GM21381 (cell line): ENCODE results near the gene RELA.
"Not testable (repeated sequence)": the region's sequence is repeated elsewhere in the genome, so short reads cannot be mapped to it uniquely, and the experiment has no call there.

Experiments
- ATAC-seq: cut with Tn5 transposase; IDR thresholded peaks from one replicate; pipeline ENCODE4 v1.9.1; 2021; ENCODE audit warnings: mild to moderate bottlenecking, moderate library complexity; ENCODE audit not compliant: unreplicated experiment

The RELA gene

DNA sequence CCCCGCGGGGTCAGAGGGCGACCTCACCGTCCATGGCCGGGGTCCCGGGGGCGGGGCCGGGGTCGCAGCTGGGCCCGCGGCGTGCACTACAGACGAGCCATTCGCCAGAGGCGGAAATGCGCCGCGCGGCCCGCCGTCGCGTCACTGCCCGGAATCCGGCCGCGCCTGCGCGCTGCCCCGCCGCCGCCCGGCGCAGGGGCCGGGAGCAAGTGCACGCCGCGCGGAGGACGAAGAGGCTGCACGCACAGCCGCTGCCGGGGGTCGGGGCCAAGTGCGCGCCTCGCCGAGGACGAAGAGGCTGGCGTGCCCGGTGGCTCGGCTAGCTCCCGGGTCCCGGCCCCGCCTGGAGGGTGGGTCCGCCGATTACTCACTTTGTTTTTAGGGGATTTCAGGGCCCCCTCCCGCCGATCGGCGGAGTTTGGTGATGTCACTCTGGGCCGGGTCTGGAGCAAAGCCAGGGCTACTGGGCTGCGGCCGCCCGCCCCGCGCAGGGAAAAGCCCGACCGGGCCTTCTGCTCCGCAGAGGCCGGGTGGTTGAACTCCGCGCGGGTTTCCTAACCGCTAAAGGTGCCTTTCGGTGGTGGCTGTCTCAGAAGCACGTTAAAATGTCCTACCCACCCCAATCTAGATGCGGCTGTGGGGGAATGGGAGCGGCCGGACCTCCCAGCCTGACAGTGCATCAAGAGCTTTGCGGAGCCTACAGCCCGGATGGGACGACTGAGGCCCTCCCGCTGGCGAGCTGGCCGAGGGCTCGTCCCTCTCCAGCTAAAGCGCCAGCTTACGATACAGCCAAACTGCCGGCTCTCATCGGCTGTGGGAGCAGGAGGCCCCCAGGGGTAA is at the start of gene RELA:
TSS of gene RELA (minus strand) at position 118 of the 840 bp plus-strand sequence. CDS start at position 34, 84 bp downstream.
- ATAC-seq, result peak; percentile 82

DNA sequence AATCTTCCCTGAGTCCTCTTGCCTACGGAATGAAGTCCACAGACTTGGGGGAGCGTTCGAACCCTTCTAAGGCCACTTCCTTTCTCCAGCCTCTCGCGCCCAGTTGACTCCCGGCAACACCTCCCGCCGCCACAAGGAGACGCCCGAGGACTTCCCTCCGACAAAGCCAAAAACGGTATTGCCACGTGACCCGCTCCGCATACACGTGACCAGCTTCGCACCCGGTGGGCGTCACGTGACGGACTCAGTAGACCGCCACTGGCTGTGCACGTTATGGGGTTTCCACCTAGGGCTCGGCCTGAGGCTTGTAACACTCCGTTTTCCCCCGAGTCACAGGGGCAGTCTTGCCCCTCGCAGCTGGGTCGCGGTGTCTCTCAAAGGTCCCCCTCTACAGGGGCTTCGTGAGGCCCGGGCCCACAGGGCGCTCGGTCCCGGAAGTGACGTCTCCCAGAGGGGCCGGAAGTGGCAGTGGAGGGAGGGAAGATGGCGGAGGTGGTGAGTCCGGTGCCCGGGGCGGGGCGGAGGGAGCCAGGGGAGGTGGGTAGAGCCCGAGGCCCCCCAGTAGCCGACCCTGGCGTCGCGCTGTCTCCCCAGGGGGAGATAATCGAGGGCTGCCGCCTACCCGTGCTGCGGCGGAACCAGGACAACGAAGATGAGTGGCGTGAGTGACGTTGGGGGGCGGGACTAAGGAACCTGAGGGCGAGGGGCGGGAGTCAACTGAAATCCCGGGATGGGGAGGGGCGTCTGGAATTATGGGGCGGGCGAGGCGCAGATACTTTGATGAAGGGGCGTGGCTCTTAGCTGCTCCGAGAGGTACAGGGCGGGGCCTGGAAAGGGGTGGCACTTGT is 49.3 kb upstream of the RELA start, which contains the start of gene KAT5:
TSS of gene KAT5 (plus strand) at position 468 of the 848 bp plus-strand sequence. CDS start at position 484, 16 bp downstream.
- ATAC-seq, result peak; percentile 85

DNA sequence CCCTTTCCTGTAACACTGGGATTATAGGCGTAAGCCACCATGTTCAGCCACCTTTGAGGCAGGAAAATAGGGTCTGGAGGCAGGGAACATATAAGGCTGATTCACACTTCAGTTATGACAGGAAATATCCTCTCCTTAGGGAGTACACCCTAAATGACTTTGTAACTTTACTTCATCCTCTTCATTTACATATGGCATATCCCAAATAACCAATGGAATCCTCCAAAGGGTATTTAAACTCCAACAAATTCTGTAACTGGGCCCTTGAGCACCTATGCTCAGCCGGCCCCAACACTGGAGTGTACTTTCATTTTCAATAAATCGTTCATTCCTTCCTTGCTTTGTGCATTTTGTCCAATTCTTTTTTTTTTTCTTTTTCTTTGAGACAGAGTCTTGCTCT is 47.7 kb upstream of the RELA start:
- no peak for ATAC-seq

DNA sequence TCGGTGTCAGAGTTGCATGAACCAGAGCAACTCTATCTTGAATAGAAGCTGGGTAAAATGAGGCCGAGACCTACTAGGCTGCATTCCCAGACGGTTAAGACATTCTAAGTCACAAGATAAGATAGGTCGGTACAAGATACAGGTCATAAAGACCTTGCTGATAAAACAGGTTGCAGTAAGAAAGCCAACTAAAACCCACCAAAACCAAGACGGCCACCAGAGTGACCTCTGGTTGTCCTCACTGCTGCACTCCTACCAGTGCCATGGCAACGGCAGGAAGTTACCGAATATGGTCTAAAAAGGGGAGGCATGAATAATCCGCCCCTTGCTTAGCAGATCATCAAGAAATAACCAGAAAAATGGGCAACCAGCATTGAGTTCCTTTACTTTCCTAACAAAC is 46.9 kb upstream of the RELA start:
- ATAC-seq, result no peak

DNA sequence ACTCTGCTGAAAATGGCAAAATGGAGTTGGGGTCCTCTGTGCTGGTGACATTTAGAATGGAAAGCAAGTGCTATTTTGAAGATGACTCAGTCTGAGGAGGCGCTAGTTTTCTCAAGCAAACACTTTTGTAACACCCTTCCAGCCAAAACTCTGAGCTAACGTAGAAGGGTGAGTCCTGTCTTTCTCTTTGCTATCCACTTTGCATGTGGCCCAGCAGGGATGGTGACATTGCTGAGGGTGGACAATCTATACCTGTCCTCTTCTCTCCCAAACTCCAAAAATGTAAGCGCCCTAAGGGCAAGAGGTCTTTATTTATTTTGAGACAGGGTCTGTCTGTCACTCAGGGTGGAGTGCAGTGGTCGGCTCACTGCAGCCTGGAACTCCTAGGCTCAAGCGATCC is 45.7 kb upstream of the RELA start:
- no peak for ATAC-seq

DNA sequence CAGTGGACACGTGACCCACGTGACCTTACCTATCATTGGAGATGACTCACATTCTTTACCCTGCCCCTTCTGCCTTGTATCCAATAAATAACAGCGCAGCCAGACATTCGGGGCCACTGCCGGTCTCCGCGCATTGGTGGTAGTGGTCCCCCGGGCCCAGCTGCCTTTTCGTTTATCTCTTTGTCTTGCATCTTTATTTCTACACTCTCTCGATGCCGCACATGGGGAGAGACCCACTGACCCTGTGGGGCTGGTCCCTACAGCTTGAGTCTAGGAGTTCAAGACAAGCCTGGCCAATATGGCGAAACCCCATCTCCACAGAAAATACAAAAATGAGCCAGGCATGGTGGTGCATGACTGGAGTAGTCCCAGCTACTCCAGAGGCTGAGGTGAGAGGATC is 44.3 kb upstream of the RELA start:
- ATAC-seq, result not testable (repeated sequence)

DNA sequence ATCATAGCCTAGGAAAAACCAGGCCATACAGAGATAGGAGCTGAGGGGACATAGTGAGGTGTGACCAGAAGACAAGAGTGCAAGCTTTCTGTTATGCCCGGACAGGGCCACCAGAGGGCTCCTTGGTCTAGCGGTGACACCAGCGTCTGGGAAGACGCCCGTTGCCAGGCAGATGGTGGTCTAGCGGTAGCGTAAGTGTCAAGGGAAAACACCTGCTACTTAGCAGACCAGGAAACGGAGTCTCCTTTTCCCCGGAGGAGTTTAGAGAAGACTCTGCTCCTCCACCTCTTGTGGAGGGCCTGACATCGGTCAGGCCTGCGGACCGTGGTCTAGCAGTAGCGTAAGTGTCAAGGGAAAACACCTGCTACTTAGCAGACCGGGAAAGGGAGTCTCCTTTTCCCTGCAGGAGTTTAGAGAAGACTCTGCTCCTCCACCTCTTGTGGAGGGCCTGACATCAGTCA is 43.6 kb upstream of the RELA start:
- not testable (repeated sequence) for ATAC-seq

DNA sequence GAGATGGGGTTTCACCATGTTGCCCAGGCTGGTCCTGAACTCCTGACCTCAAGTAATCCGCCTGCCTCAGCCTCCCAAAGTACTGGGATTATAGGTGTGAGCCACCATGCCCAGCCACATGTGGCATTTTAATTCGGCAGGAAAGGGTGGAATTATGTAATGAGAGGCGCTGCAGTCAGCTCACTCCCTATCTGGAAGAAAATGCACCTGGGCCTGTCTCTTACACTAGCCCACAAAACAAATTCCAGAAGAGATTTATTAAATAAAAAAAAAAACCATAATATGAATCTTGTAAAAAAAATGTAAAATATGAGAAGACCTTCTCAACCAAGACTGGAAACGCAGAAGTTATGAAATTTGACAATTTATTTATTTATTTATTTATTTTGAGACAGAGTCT is 41.1 kb upstream of the RELA start:
- no peak for ATAC-seq

DNA sequence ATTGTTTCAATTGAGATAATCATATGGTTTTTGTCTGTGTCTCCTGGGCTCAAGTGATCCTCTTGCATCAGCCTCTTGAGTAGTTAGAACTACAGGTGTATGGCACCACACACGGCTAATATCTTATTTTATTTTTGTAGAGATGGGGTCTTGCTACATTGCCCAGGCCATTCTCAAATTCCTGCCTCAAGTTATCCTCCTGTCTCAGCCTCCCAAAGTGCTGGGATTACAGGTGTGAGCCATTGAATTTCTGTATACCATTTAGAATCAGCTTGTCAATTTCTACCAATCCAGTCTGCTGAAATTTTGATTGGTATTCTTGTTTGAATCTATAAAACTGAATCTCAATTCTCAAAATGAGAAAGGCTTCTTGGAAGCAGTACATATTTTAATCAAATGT is 39.0 kb upstream of the RELA start:
- no peak for ATAC-seq

DNA sequence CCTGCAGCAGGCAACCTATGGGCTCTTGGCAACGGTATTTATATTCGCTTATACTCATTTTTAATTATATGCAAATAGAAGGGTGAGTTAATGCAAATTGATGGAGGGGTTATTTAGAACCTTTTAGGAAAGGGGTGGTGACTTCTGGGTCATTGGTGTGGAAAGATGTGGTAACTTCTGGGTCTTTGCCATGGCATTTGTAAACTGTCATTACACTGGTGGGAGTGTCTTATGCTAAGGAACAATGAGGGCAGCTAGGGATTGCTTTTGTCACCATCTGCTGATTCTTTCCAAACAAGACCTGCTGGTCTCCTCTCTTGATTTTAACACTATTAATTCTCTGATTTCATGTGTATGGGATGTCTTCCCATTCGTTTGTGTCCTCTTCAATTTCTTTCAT is 37.7 kb upstream of the RELA start:
- no peak for ATAC-seq

DNA sequence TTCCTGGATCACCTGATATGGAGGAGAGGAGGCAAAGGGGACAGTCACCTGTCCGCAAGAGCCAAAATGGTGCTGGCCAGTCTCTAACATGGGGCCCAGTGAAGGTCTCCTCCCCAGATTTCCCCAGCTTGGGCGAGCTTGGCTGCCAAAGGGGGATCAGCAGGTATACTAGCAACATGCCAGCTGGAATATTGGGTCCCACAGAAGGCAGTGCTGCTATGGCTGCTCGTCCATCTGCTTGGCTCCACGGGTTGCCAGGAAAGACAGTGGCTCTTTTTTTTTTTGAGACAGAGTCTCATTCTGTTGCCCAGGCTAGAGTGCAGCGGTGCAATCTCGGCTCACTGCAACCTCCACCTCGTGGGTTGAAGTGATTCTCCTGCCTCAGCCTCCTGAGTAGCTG is 36.6 kb upstream of the RELA start:
- ATAC-seq, result no peak

DNA sequence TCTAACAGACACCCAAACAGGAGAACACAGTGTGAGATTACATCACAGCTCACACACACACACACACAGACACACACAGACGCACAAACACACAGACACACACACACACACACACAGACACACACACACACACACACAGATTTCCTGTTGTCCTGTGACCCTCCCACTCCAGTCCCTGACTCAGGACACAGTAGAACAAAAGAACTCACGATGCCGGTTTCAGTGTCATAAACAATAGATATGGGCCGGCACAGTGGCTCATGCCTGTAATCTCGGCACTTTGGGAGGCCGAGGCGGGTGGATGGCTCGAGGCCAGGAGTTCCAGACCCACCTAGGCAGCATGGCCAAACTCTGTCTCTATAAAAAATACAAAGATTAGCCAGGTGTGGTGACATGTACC is 35.5 kb upstream of the RELA start:
- ATAC-seq, result no peak

DNA sequence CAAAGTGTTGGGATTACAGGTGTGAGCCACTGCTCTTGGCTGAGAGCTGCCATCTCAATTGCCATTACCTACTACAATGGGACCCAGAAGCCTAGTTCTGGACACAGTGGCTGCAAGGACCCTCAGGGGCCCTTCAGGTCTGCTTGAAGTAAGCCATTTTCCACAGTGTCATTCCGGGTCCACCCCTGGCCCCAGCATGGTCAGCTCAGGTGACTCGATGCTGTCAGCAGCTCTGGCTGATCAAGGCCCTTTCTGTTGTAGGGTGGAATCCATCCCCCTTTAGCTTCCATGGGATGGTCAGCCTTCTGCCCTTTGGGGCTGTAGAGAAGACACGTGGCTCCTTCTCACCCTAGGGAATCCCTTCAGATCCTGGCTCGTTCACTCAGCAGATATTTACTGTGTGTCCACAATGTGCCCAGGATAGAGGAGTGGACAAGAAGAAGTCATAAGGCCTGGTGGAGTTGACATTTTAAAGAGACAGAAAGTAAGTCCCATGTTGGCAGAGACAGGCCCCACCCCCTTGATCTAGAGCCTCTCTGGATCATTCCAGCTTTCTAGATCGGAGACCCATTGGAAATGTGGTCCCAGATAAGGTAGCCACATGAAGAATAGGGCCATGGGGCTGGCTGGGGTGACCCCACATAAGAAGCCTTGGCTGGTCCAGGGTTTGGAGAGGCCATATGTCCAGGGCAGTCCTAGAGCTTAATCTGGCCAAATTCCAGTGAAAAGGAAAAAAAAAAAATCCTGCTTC is 34.3 kb upstream of the RELA start:
- no peak for ATAC-seq

DNA sequence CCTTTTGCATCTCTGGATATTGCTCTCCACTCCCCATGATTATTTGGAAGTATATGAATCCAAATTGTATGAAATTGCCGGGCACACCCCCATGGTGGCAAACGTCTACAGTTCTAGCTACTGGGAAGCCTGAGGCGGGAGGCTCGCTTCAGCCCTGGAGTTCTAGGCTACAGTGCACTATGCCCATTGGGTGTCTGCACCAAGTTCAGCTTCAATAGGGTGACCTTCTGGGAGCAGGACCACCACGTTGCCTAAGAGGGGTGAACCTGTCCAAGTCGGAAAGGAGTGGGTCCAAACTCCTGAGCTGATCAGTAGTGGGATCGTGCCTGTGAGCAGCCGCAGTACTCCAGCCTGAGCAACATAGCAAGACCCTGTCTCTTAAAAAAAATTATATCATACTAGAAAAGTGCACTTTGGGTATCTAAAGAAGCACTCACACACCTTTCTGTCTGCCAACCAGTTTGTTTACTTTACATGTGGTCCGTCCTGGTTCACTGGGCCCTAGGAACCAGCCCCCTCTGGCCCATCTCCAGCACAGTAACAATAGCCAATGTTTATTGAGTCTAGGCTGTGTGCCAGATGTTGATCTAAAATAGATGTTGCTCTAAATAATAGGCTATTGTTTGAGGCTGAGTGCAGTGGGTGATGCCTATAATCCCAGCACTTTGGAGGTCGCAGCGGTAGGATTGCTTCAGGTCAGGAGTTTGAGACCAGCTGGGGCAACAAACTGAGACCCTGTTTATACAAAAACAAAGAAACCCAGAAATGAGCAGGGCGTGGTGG is 32.9 kb upstream of the RELA start:
- ATAC-seq, result no peak

DNA sequence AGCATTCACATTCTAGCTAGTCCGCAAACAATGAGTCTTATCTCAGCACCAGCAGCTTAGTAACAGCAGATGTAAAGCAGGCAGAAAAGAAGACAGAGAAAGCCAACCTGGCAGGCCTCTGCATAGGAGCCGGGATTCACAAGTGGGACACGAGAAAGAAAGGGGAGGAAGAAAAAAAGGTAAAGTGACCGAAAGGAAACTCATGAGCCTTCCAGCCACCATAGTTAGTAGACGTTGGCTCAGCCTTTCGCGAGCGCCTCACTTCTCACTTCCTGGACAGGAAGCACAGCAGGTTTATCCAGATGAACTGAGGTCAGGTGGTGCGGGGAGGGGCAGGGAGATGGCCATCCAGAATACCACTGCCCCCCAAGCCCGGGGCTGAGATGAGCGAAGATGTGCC is 29.7 kb upstream of the RELA start:
- ATAC-seq, result no peak

DNA sequence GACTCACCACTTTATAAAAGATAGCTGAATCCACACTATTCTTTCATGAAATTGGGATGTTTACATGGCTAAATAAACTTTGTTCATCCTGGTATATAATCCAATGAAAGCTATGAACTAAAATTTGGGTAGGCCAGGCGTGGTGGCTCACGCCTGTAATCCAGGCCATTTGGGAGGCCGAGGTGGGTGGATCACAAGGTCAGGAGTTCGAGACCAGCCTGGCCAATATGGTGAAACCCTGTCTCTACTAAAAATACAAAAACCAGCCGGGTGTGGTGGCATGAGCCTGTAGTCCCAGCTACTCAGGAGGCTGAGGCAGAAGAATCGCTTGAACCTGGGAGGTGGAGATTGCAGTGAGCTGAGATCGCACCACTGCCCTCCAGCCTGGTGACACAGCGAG is 29.1 kb upstream of the RELA start:
- not testable (repeated sequence) for ATAC-seq

DNA sequence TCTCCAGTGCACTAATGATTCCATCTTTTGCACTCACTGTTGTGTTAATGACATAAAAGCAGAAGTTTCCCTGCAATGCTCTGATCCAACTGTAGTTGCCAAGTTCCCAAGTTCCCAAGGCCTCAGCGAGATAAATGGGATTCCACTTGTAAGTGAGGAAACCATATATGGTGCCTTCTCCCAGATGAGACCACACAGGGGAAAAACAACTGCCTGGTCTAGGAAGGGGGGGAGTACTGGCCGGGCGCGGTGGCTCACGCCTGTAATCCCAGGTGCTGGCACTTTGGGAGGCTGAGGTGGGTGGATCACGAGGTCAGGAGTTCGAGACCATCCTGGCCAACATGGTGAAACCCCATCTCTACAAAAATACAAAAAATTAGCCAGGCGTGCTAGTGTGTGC is 23.3 kb upstream of the RELA start:
- no peak for ATAC-seq

DNA sequence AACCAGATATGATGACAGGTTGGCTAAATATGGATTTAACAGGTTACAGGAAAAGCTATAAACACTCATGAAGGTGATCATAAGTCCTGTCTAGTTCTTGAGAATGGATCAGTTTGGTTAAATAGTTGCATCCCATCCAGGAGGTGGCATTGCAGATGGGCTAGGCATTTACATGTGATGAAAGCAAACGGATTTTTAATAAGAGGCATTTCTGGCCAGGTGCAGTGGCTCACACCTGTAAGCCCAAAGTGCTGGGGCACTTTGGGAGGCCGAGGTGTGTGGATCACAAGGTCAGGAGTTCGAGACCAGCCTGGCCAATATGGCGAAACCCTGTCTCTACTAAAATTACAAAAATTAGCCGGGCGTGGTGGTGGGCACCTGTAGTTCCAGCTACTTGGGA is 20.8 kb upstream of the RELA start:
- ATAC-seq, result not testable (repeated sequence)

DNA sequence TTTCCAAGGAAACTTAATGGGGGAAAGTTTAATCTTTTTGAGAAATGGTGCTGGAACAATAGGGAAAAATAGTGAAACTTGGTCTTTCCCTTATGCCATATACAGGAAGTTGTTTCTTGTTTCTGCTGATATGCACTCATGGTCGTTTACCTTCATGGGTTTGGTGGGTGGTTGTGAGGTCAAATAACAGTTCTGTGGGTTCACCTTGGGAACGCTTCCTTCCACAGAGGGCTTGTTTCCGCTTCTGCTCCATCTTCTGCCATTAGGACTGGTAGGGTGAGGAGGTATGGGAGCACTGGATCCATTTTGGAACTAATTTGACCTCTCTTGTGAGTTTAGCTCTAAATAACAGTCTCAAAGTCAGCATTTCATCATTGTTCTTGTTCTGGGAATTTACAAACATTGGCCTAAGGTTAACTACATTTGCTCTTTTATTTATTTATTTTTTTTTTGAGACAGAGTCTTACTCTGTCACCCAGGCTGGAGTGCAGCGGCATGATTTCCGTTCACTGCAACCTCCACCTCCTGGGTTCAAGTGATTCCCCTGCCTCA is 17.6 kb upstream of the RELA start:
- no peak for ATAC-seq

DNA sequence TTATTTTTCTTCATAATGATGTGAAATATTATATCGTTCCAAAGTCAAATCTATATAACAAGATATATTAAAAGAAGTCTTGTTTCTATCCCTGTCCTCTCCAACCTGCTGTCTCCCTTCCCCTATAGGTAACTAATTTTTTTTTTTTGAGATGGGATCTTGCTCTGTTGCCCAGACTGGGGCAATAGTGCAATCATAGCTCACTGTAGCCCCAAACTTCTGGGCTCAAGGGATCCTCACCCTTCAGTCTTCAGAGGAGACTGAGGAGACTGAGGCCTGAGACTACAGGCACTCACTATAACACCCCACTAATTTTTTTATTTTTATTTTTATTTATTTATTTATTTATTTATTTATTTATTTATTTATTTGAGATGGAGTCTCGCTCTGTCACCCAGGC is 10.3 kb upstream of the RELA start:
- no peak for ATAC-seq
